GM04504 (cell line): ENCODE data around the gene TCHH.
A peak's percentile ranks its signal among the peaks of the same experiment; 100 is the strongest.
"Not testable (repeated sequence)": the region's sequence is repeated elsewhere in the genome, so short reads cannot be mapped to it uniquely, and the experiment has no call there.

Source experiments
- DNase-seq: peaks from one replicate; pipeline ENCODE4 v3.0.0-alpha.2; 2012; ENCODE audit warnings: low read depth

The TCHH gene

GRCh38 chr1:152115344-152115743 lies at the start of gene TCHH:
TCHH (minus strand) TSS chr1:152115444; CDS start chr1:152114080, 1,364 bp downstream.
- DNase-seq: no peak

- no peak for DNase-seq
These were observed 49.4 kb upstream of the TCHH start for GRCh38 chr1:152164517-152165136.

GRCh38 chr1:152162792-152163463 lies 47.7 kb upstream of the TCHH start:
- peak; percentile 79 for DNase-seq

GRCh38 chr1:152160576-152160975 lies 45.3 kb upstream of the TCHH start:
- no peak for DNase-seq

- no peak for DNase-seq
These were observed 43.9 kb upstream of the TCHH start, which contains the start of gene RPTN for GRCh38 chr1:152159144-152159543. RPTN (minus strand) TSS chr1:152159228; CDS start chr1:152157889, 1,339 bp downstream.

- DNase-seq: no peak
These were observed 38.8 kb upstream of the TCHH start for GRCh38 chr1:152153996-152154395.

- no peak for DNase-seq
These were observed 36.4 kb upstream of the TCHH start for GRCh38 chr1:152151646-152152045.

- no peak for DNase-seq
These were observed 33.7 kb upstream of the TCHH start for GRCh38 chr1:152148981-152149380.

- DNase-seq: no peak
These were observed 32.8 kb upstream of the TCHH start for GRCh38 chr1:152148051-152148450.

- DNase-seq: no peak
These were observed 30.5 kb upstream of the TCHH start for GRCh38 chr1:152145769-152146168.

- DNase-seq: not testable (repeated sequence)
These were observed 29.5 kb upstream of the TCHH start for GRCh38 chr1:152144674-152145183.

GRCh38 chr1:152143150-152143887 lies 28.1 kb upstream of the TCHH start:
- no peak for DNase-seq

- peak; percentile 50 for DNase-seq
These were observed 26.8 kb upstream of the TCHH start for GRCh38 chr1:152141971-152142584.

- no peak for DNase-seq
These were observed 22.0 kb upstream of the TCHH start for GRCh38 chr1:152137215-152137614.

- no peak for DNase-seq
These were observed 14.9 kb upstream of the TCHH start for GRCh38 chr1:152130186-152130585.

- no peak for DNase-seq
These were observed 12.4 kb upstream of the TCHH start for GRCh38 chr1:152127673-152128072.

GRCh38 chr1:152125834-152126443 lies 10.7 kb upstream of the TCHH start:
- no peak for DNase-seq

GRCh38 chr1:152118915-152119314 lies 3.7 kb upstream of the TCHH start:
- DNase-seq: no peak

- DNase-seq: no peak
These were observed 2.3 kb downstream of the TCHH start for GRCh38 chr1:152112885-152113432.

GRCh38 chr1:152112101-152112884 lies 3.0 kb downstream of the TCHH start:
- DNase-seq: no peak

GRCh38 chr1:152111515-152111968 lies 3.7 kb downstream of the TCHH start:
- no peak for DNase-seq
